ENCODE data around the gene CCDC107. TPM values are rescaled to one million over a fixed set of nuclear protein-coding genes. Genes with fewer than 3 reads are reported as not detected.
A peak's percentile ranks its signal among the peaks of the same experiment; 100 is the strongest.
"Not testable (repeated sequence)": the region's sequence is repeated elsewhere in the genome, so short reads cannot be mapped to it uniquely, and the experiment has no call there.

Gene CCDC107
- total and polyA plus RNA-seq, 2 experiments from 2014 or later, result 12.1 to 42.2 TPM

GRCh38 chr9:35611230-35611797 is 46.8 kb upstream of the CCDC107 start:
- peaks cover 3% of the 10 kb centered on the region for H3K4me1 ChIP-seq (ENCODE audit: insufficient read depth)
- H3K9me3 ChIP-seq (ENCODE audit: low read depth), result no peaks in the 10 kb centered on the region
- no peak overlapping the region for H3K4me3 ChIP-seq
- H3K9me2 ChIP-seq (replicated peaks; ENCODE audit: insufficient read depth), result no peaks in the 10 kb centered on the region
- DNase-seq (ENCODE audit: low spot score), result peak; percentile 53
- peaks cover 13% of the 10 kb centered on the region for H3K79me2 ChIP-seq
- no peak overlapping the region for H3K27ac ChIP-seq
- 19% methylated on average over 8 of the region's 8 CpGs for WGBS (ENCODE audit: low lambda C conversion rate, missing lambda C conversion rate)
- no peak overlapping the region for H2AFZ ChIP-seq
- peaks cover 20% of the 10 kb centered on the region for H3K27me3 ChIP-seq
- peaks cover 11% of the 10 kb centered on the region for H4K20me1 ChIP-seq (ENCODE audit: insufficient read depth, poor library complexity, severe bottlenecking)
- no peaks in the 10 kb centered on the region for H3K36me3 ChIP-seq (replicated peaks; ENCODE audit: insufficient read depth, low read depth)
- TF ChIP-seq EZH2 (IDR thresholded peaks at IDR 0.05; ENCODE audit: borderline replicate concordance) (no peak), CTCF (IDR thresholded peaks at IDR 0.05; ENCODE audit: poor library complexity) (peak; percentile 61)
- no peak overlapping the region for H3K4me2 ChIP-seq

- H3K9me3 ChIP-seq (ENCODE audit: low read depth); DNase-seq (ENCODE audit: low spot score); H3K36me3 ChIP-seq (replicated peaks; ENCODE audit: insufficient read depth, low read depth); H4K20me1 ChIP-seq (ENCODE audit: insufficient read depth, poor library complexity, severe bottlenecking); H3K4me1 ChIP-seq (ENCODE audit: insufficient read depth); H3K79me2 ChIP-seq; H3K4me2 ChIP-seq; H3K27ac ChIP-seq; H3K9me2 ChIP-seq (replicated peaks; ENCODE audit: insufficient read depth); H2AFZ ChIP-seq; H3K4me3 ChIP-seq: not testable (repeated sequence)
- WGBS (ENCODE audit: low lambda C conversion rate, missing lambda C conversion rate), result 93% methylated on average over 4 of the region's 4 CpGs
- peaks cover 24% of the 10 kb centered on the region for H3K27me3 ChIP-seq
Measured at GRCh38 chr9:35612066-35612465, 46.0 kb upstream of the CCDC107 start.

GRCh38 chr9:35612843-35613242 is 45.2 kb upstream of the CCDC107 start:
- Histone ChIP-seq H4K20me1 (ENCODE audit: insufficient read depth, poor library complexity, severe bottlenecking) (no peaks in the 10 kb centered on the region), H2AFZ (no peak overlapping the region), H3K4me2 (no peak overlapping the region), H3K4me1 (ENCODE audit: insufficient read depth) (no peaks in the 10 kb centered on the region), H3K27me3 (peaks cover 31% of the 10 kb centered on the region), H3K27ac (no peak overlapping the region), H3K9me3 (ENCODE audit: low read depth) (no peaks in the 10 kb centered on the region), H3K36me3 (replicated peaks; ENCODE audit: insufficient read depth, low read depth) (no peaks in the 10 kb centered on the region), H3K4me3 (no peak overlapping the region), H3K9me2 (replicated peaks; ENCODE audit: insufficient read depth) (no peaks in the 10 kb centered on the region), H3K79me2 (no peaks in the 10 kb centered on the region)
- TF ChIP-seq EZH2 (IDR thresholded peaks at IDR 0.05; ENCODE audit: borderline replicate concordance), result no peak
- no peak for TF ChIP-seq EZH2phosphoT487 (IDR thresholded peaks at IDR 0.05; ENCODE audit: low read depth, severe bottlenecking, unreplicated experiment)
- no peak for TF ChIP-seq CTCF (IDR thresholded peaks at IDR 0.05; ENCODE audit: poor library complexity)
- WGBS (ENCODE audit: low lambda C conversion rate, missing lambda C conversion rate), result 94% methylated on average over 2 of the region's 2 CpGs
- no peak for DNase-seq (ENCODE audit: low spot score)

- H3K4me1 ChIP-seq (ENCODE audit: insufficient read depth), result no peaks in the 10 kb centered on the region
- no peaks in the 10 kb centered on the region for H3K79me2 ChIP-seq
- H2AFZ ChIP-seq, result peak overlapping the region; percentile 46
- DNase-seq (ENCODE audit: low spot score), result no peak
- 58% methylated on average over 17 of the region's 17 CpGs for WGBS (ENCODE audit: low lambda C conversion rate, missing lambda C conversion rate)
- no peaks in the 10 kb centered on the region for H3K36me3 ChIP-seq (replicated peaks; ENCODE audit: insufficient read depth, low read depth)
- H4K20me1 ChIP-seq (ENCODE audit: insufficient read depth, poor library complexity, severe bottlenecking), result no peaks in the 10 kb centered on the region
- H3K27ac ChIP-seq, result no peak overlapping the region
- H3K9me2 ChIP-seq (replicated peaks; ENCODE audit: insufficient read depth), result no peaks in the 10 kb centered on the region
- H3K4me3 ChIP-seq, result no peak overlapping the region
- no peaks in the 10 kb centered on the region for H3K9me3 ChIP-seq (ENCODE audit: low read depth)
- no peak for TF ChIP-seq EZH2 (IDR thresholded peaks at IDR 0.05; ENCODE audit: borderline replicate concordance)
- TF ChIP-seq CTCF (IDR thresholded peaks at IDR 0.05; ENCODE audit: poor library complexity), result no peak
- no peak for TF ChIP-seq EZH2phosphoT487 (IDR thresholded peaks at IDR 0.05; ENCODE audit: low read depth, severe bottlenecking, unreplicated experiment)
- peak overlapping the region; percentile 76 for H3K4me2 ChIP-seq
- H3K27me3 ChIP-seq, result peaks cover 31% of the 10 kb centered on the region
Measured at GRCh38 chr9:35615981-35616680, 42.0 kb upstream of the CCDC107 start.

All from hepatocyte (in vitro differentiated cells).